ENCODE results near the gene SULT1C3. TPM values are rescaled to one million over a fixed set of nuclear protein-coding genes. Genes with fewer than 3 reads are reported as not detected.

The SULT1C3 gene
- total RNA-seq, 1 experiment from 2014 or later, result not detected

DNA sequence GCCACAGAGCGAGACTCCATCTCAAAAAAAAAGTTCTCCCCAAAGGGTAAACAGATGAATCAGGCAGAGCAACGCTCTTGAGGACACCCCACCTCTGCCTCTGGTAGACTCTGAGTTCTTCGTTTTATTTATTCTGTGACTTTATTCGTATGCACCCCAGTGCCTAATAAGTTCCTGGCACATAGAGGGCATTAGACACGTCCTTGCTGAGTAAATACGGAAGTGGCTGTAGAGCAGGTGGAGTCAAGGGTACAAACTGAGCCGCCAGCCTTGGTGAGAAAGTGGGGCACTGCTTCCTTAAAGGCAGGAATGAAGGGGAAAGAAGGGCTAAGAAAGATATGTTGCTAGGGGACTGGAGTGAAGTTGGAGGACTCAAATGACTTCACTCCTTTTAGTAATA is 61.8 kb downstream of the SULT1C3 start:
- no peak for DNase-seq (ENCODE audit: low read depth)

DNA sequence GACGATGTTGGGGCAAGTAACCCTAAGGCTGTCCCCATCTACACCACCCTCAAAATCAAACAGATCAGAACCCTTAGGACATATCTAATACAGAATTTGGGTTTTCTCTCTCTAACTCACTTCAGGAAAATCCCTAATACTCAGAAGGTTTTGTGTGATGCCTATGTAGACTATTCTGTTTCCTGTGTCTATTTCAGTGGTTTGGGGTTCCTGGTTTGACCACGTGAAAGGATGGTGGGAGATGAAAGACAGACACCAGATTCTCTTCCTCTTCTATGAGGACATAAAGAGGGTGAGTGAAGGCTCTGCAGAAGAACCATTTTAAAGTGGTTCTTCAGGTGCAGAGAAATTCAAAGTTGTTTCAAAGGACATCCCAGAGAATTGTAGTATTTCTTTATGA is 65.2 kb downstream of the SULT1C3 start:
- no peak for DNase-seq (ENCODE audit: low read depth)

GRCh38 chr2:108305901-108306300 is 66.1 kb downstream of the SULT1C3 start:
- DNase-seq (ENCODE audit: low read depth), result no peak

GRCh38 chr2:108309903-108310302 is 70.1 kb downstream of the SULT1C3 start:
- DNase-seq (ENCODE audit: low read depth), result no peak

Other genes starting within 250 kb of the SULT1C3 start
- gene SULT1C2, start 48.9 kb downstream of the SULT1C3 start, total RNA-seq (2014; rRNA removed; shearing (Covaris generic)), result not detected in 2 replicates
- gene SULT1C4, start 138.0 kb downstream of the SULT1C3 start, total RNA-seq (2014; rRNA removed; shearing (Covaris generic)), result not detected in 2 replicates
- gene GCC2, start 209.2 kb downstream of the SULT1C3 start, total RNA-seq (2014; rRNA removed; shearing (Covaris generic)), result 10.7 and 18.1 TPM in 2 replicates

All from RPMI7951 (cell line).